Right lobe of liver (tissue), 6 donors: ENCODE data around the gene CDKL1. TPM values are rescaled to one million over a fixed set of nuclear protein-coding genes. Genes with fewer than 3 reads are reported as not detected.
A peak's percentile ranks its signal among the peaks of the same experiment; 100 is the strongest.
"Not testable (repeated sequence)": the region's sequence is repeated elsewhere in the genome, so short reads cannot be mapped to it uniquely, and the experiment has no call there.

Source experiments
- ATAC-seq, 4 donors: fragments of 200-7000 bp; cut with Tn5 transposase; one replicate each; pipeline ENCODE4 v1.9.1; 2020; ENCODE audit warnings: mild to moderate bottlenecking in 4 of 4, moderate library complexity in 4 of 4
- DNase-seq, 3 donors: peaks; one replicate each; pipeline ENCODE4 v3.0.0-alpha.2; 2020
- H3K27ac ChIP-seq, 3 donors: fragments of 200-600 bp; one replicate each; pipeline ENCODE4 v1.8.0; 2022
- H3K27me3 ChIP-seq, 2 donors: fragments of 200-600 bp; one replicate each; pipeline ENCODE4 v1.8.0; 2022
- H3K36me3 ChIP-seq, 4 donors: fragments of 200-600 bp; sonication (generic) in 1 of 4; one replicate each; pipeline versions ENCODE4 v1.5.1 to v1.8.0; 2017 to 2022; ENCODE audit warnings: control low read depth in 1 of 4
- H3K4me1 ChIP-seq, 4 donors: fragments of 200-600 bp; sonication (generic) in 1 of 4; one replicate each; pipeline versions ENCODE4 v1.5.1 to v1.8.0; 2017 to 2022; ENCODE audit warnings: control low read depth in 1 of 4
- H3K4me3 ChIP-seq, 3 donors: fragments of 200-600 bp; one replicate each; pipeline ENCODE4 v1.8.0; 2022
- H3K9me3 ChIP-seq, 4 donors: fragments of 200-600 bp; sonication (generic) in 1 of 4; one replicate each; pipeline versions ENCODE4 v1.5.1 to v1.8.0; 2017 to 2022; ENCODE audit warnings: control low read depth in 1 of 4
- CTCF ChIP-seq, 4 donors: fragments of 200-600 bp in 3 of 4; fragments of 450-650 bp in 1 of 4; IDR thresholded peaks; one replicate each; pipeline versions ENCODE4 v1.5.1 to v1.8.0; 2016 to 2022; ENCODE audit warnings: antibody characterized with exemption in 4 of 4, mild to moderate bottlenecking in 2 of 4
- POLR2A ChIP-seq: fragments of 450-650 bp; IDR thresholded peaks from one replicate; pipeline ENCODE4 v1.6.1; 2017; ENCODE audit warnings: antibody characterized with exemption, mild to moderate bottlenecking
- WGBS: methylation state at CpG from one replicate; pipeline ENCODE4 v1.1.6; 2018; ENCODE audit warnings: low coverage, low lambda C conversion rate; ENCODE audit not compliant: insufficient coverage; ENCODE audit errors: missing lambda C conversion rate; 5-methylcytosine and 5-hydroxymethylcytosine counted together
- intact Hi-C, 2 donors: fragments of 100-400 bp; cut with DNase I; formaldehyde crosslinking; loops; one replicate each; pipeline versions ENCODE4 v1.11.2 to v1.14.1; 2022
- total RNA-seq, 6 experiments: library from RNA; depleted of rRNA in 2 of 6; stranded (reverse); fragments of >200 nt in 2 of 6; fragmentation: NEBNext Ultra II Directional in 3 of 6; extraction: Animal tissue kit (Norgen Biotek cat#: 25700) in 3 of 6; gene quantifications; one replicate each; pipeline versions ENCODE4 v1.1.0 to v1.2.4, GENCODE V29; 2016 to 2023
- donor health status: DM: no; HTN: yes; CAD: no.
- donor health status: DM: no; HTN: no; CAD: no.
- donor health status: DM: no; HTN: no; CAD: no.
- donor health status: DM: no; HTN: yes; CAD: no.
- donor health status: DM: no; HTN: yes; CAD: no.

The CDKL1 gene
- total RNA-seq, 6 experiments from 2014 or later = 1.1 to 4.5 (median 2.8) TPM

- peak overlapping the region; percentile 19 to 38 (median 24) for H3K27ac ChIP-seq
- TF ChIP-seq POLR2A = no peak
- TF ChIP-seq CTCF (IDR thresholded peaks at IDR 0.05) = peak; percentile 80 to 92 (median 88)
- DNase-seq (peak in 1 of 3 donors; percentile 65), ATAC-seq (peak; percentile 99 to 100 (median 100))
- H3K4me3 ChIP-seq = no peak overlapping the region
- no peaks in the 10 kb centered on the region for H3K4me1 ChIP-seq
- WGBS = 6% methylated on average over 9 of the region's 9 CpGs
- H3K36me3 ChIP-seq = peaks cover 0 to 13% (median 0%) of the 10 kb centered on the region in 4 donors
- H3K27me3 ChIP-seq = no peaks in the 10 kb centered on the region
- intact Hi-C loops = loop anchor here in 1 of 2 donors (10.0 kb wide), 1 partner anchor 214 kb away; the partner anchor contains the start of gene MAP4K5
- H3K9me3 ChIP-seq = no peaks in the 10 kb centered on the region
These were observed 75.5 kb downstream of the CDKL1 start for GRCh38 chr14:50321009-50321660.

- no peaks in the 10 kb centered on the region for H3K9me3 ChIP-seq
These were observed 76.4 kb downstream of the CDKL1 start for GRCh38 chr14:50320283-50320682.

GRCh38 chr14:50319721-50320120 lies 77.0 kb downstream of the CDKL1 start:
- ATAC-seq (no peak), DNase-seq (no peak)
- Histone ChIP-seq H3K4me3 (no peak overlapping the region), H3K9me3 (no peaks in the 10 kb centered on the region), H3K27ac (no peak overlapping the region), H3K4me1 (no peaks in the 10 kb centered on the region), H3K36me3 (peaks cover 0 to 6% (median 0%) of the 10 kb centered on the region in 4 donors), H3K27me3 (no peaks in the 10 kb centered on the region)
- no peak for TF ChIP-seq POLR2A
- intact Hi-C loops = loop anchor here (5.0 to 10.0 kb wide), 2 partner anchors 213 to 215 kb away; partner anchors contain the start of gene MAP4K5 (in 2 of the 2)
- WGBS = 85% methylated on average over 2 of the region's 2 CpGs

More at GRCh38 chr14:50320283-50320682, 76.4 kb downstream of the CDKL1 start:
- DNase-seq = no peak
- TF ChIP-seq POLR2A (no peak), CTCF (IDR thresholded peaks at IDR 0.05) (no peak)
- Histone ChIP-seq H3K27me3 (no peaks in the 10 kb centered on the region), H3K4me1 (no peaks in the 10 kb centered on the region), H3K4me3 (no peak overlapping the region), H3K36me3 (peaks cover 0 to 10% (median 0%) of the 10 kb centered on the region in 4 donors), H3K27ac (no peak overlapping the region)
- intact Hi-C loops = loop anchor here in 1 of 2 donors (10.0 kb wide), 1 partner anchor 215 kb away; the partner anchor contains the start of gene MAP4K5
- WGBS = 60% methylated on average over 8 of the region's 8 CpGs
- peak in 1 of 4 donors; percentile 26 for ATAC-seq

GRCh38 chr14:50319293-50319692 lies 77.4 kb downstream of the CDKL1 start:
- H3K36me3 ChIP-seq = peaks cover 0 to 2% (median 0%) of the 10 kb centered on the region in 4 donors
- no peaks in the 10 kb centered on the region for H3K4me1 ChIP-seq
- 67% methylated on average over 1 of the region's 1 CpG for WGBS
- H3K9me3 ChIP-seq = no peaks in the 10 kb centered on the region
- intact Hi-C loops = loop anchor here in 1 of 2 donors (5.0 kb wide), 1 partner anchor 213 kb away; the partner anchor contains the start of gene MAP4K5
- H3K27me3 ChIP-seq = no peaks in the 10 kb centered on the region
- no peak overlapping the region for H3K27ac ChIP-seq
- H3K4me3 ChIP-seq = no peak overlapping the region
- DNase-seq (no peak), ATAC-seq (no peak)
- TF ChIP-seq CTCF (IDR thresholded peaks at IDR 0.05) (no peak), POLR2A (no peak)

GRCh38 chr14:50318031-50318626 lies 78.6 kb downstream of the CDKL1 start:
- peak; percentile 37 to 54 (median 48) for ATAC-seq
- DNase-seq = no peak
- 42% methylated on average over 4 of the region's 4 CpGs for WGBS

GRCh38 chr14:50314098-50314497 lies 82.6 kb downstream of the CDKL1 start:
- H3K27me3 ChIP-seq, intact Hi-C loops, H3K4me3 ChIP-seq, DNase-seq, H3K9me3 ChIP-seq, ATAC-seq, H3K27ac ChIP-seq, H3K36me3 ChIP-seq: not testable (repeated sequence)
- peaks cover 0 to 17% (median 3%) of the 10 kb centered on the region in 4 donors for H3K4me1 ChIP-seq
- 95% methylated on average over 3 of the region's 3 CpGs for WGBS

More at GRCh38 chr14:50318031-50318626, 78.6 kb downstream of the CDKL1 start:
- intact Hi-C loops = loop anchor here in 1 of 2 donors (5.0 kb wide), 1 partner anchor 214 kb away; the partner anchor contains the start of gene MAP4K5
- Histone ChIP-seq H3K36me3 (no peaks in the 10 kb centered on the region), H3K4me3 (no peak overlapping the region), H3K9me3 (no peaks in the 10 kb centered on the region), H3K27ac (no peak overlapping the region), H3K27me3 (no peaks in the 10 kb centered on the region), H3K4me1 (peaks cover 0 to 6% (median under 1%) of the 10 kb centered on the region in 4 donors)
- TF ChIP-seq POLR2A (no peak), CTCF (IDR thresholded peaks at IDR 0.05) (peak; percentile 52 to 63 (median 60))
